HG03108 (cell line): ENCODE measurements around the gene ACBD5.
"Not testable (repeated sequence)": the region's sequence is repeated elsewhere in the genome, so short reads cannot be mapped to it uniquely, and the experiment has no call there.

Experiments used
- ATAC-seq: cut with Tn5 transposase; IDR thresholded peaks from one replicate; pipeline ENCODE4 v1.9.1; 2021; ENCODE audit warnings: moderate library complexity; ENCODE audit not compliant: unreplicated experiment

Gene ACBD5

GRCh38 chr10:27241010-27241651 lies 534 bp upstream of the ACBD5 start:
- no peak for ATAC-seq

GRCh38 chr10:27237531-27237930 lies 3.1 kb downstream of the ACBD5 start:
- ATAC-seq: not testable (repeated sequence)

GRCh38 chr10:27236589-27237128 lies 3.9 kb downstream of the ACBD5 start:
- ATAC-seq: not testable (repeated sequence)

- ATAC-seq: no peak
Measured at GRCh38 chr10:27235706-27236105, 4.9 kb downstream of the ACBD5 start.

GRCh38 chr10:27230022-27230421 lies 10.6 kb downstream of the ACBD5 start:
- no peak for ATAC-seq

GRCh38 chr10:27225642-27226257 lies 14.8 kb downstream of the ACBD5 start:
- ATAC-seq: no peak

GRCh38 chr10:27225011-27225590 lies 15.5 kb downstream of the ACBD5 start:
- ATAC-seq: no peak

GRCh38 chr10:27223964-27224363 lies 16.6 kb downstream of the ACBD5 start:
- ATAC-seq: no peak

- ATAC-seq: no peak
Measured at GRCh38 chr10:27207350-27207749, 33.2 kb downstream of the ACBD5 start.

GRCh38 chr10:27203806-27204205 lies 36.8 kb downstream of the ACBD5 start:
- ATAC-seq: no peak

GRCh38 chr10:27197980-27198620 lies 42.5 kb downstream of the ACBD5 start:
- no peak for ATAC-seq

- ATAC-seq: no peak
Measured at GRCh38 chr10:27192284-27192683, 48.3 kb downstream of the ACBD5 start.

- no peak for ATAC-seq
Measured at GRCh38 chr10:27190508-27190907, 50.1 kb downstream of the ACBD5 start.

- no peak for ATAC-seq
Measured at GRCh38 chr10:27188897-27189296, 51.7 kb downstream of the ACBD5 start.

- ATAC-seq: no peak
Measured at GRCh38 chr10:27188259-27188658, 52.3 kb downstream of the ACBD5 start.

GRCh38 chr10:27169849-27170248 lies 70.7 kb downstream of the ACBD5 start:
- no peak for ATAC-seq

- no peak for ATAC-seq
Measured at GRCh38 chr10:27158421-27158820, 82.2 kb downstream of the ACBD5 start.

GRCh38 chr10:27157150-27157549 lies 83.4 kb downstream of the ACBD5 start:
- ATAC-seq: no peak

GRCh38 chr10:27156566-27156965 lies 84.0 kb downstream of the ACBD5 start:
- ATAC-seq: not testable (repeated sequence)

GRCh38 chr10:27155066-27155754 lies 85.4 kb downstream of the ACBD5 start, which contains the start of gene MASTL:
Gene MASTL, plus strand, starts transcription at chr10:27155352. Its CDS starts 75 bp downstream, at chr10:27155427.
- ATAC-seq: peak; percentile 84

GRCh38 chr10:27153845-27154193 lies 86.8 kb downstream of the ACBD5 start:
- ATAC-seq: peak; percentile 5
